OCI-LY1 (cell line): ENCODE measurements around the gene SHMT2.

Source experiments
- H2AFZ ChIP-seq: fragments of 200-600 bp; sonication (generic), shearing (Covaris generic); 2 replicates; pipeline ENCODE4 v1.6.0; 2014; ENCODE audit warnings: antibody characterized with exemption, mild to moderate bottlenecking, low read length
- H3F3A ChIP-seq: fragments of 200-600 bp; sonication (generic), shearing (Covaris generic); 2 replicates; pipeline ENCODE4 v1.6.0; 2014; ENCODE audit warnings: mild to moderate bottlenecking, antibody characterized with exemption, low read length, moderate library complexity; ENCODE audit not compliant: insufficient read depth
- H3K27ac ChIP-seq: fragments of 200-600 bp; sonication (generic); 2 replicates; pipeline ENCODE4 v1.5.1; 2014; ENCODE audit warnings: low read length, mixed run types, mild to moderate bottlenecking, low read depth; ENCODE audit not compliant: poor library complexity, severe bottlenecking
- H3K27me3 ChIP-seq: fragments of 200-600 bp; sonication (generic); 2 replicates; pipeline ENCODE4 v1.6.0; 2014; ENCODE audit warnings: antibody characterized with exemption, mild to moderate bottlenecking, low read length, moderate library complexity; ENCODE audit not compliant: insufficient read depth
- H3K36me3 ChIP-seq: fragments of 200-600 bp; sonication (generic); 2 replicates; pipeline ENCODE4 v1.6.1; 2014; ENCODE audit warnings: mild to moderate bottlenecking, antibody characterized with exemption, low read length, moderate library complexity, mixed read lengths; ENCODE audit not compliant: insufficient read depth
- H3K4me1 ChIP-seq: fragments of 200-600 bp; sonication (generic); 2 replicates; pipeline ENCODE4 v1.5.1; 2014; ENCODE audit warnings: mild to moderate bottlenecking, low read length, moderate library complexity; ENCODE audit not compliant: insufficient read depth, severe bottlenecking
- H3K4me2 ChIP-seq: fragments of 200-600 bp; sonication (generic), shearing (Covaris generic); 2 replicates; pipeline ENCODE4 v1.6.1; 2014; ENCODE audit warnings: low read length
- H3K4me3 ChIP-seq: fragments of 200-600 bp; sonication (generic); 2 replicates; pipeline ENCODE4 v1.5.1; 2014; ENCODE audit warnings: low read length, low read depth, mild to moderate bottlenecking, mixed read lengths; ENCODE audit not compliant: poor library complexity, severe bottlenecking
- H3K79me2 ChIP-seq: fragments of 200-600 bp; shearing (Covaris generic); 2 replicates; pipeline ENCODE4 v1.6.1; 2016; ENCODE audit warnings: mixed run types, low read length, mixed read lengths; ENCODE audit not compliant: insufficient read depth
- H3K9ac ChIP-seq: fragments of 200-600 bp; sonication (generic), shearing (Covaris generic); 2 replicates; pipeline ENCODE4 v1.6.1; 2014; ENCODE audit warnings: mild to moderate bottlenecking, low read length, mixed read lengths
- H3K9me2 ChIP-seq: fragments of 200-600 bp; sonication (generic), shearing (Covaris generic); 2 replicates; pipeline ENCODE4 v1.6.1; 2014; ENCODE audit warnings: low read depth, mild to moderate bottlenecking, low read length, mixed read lengths
- H3K9me3 ChIP-seq: fragments of 200-600 bp; shearing (Covaris generic); 2 replicates; pipeline ENCODE4 v1.6.1; 2014; ENCODE audit warnings: low read length, mixed read lengths
- H4K20me1 ChIP-seq: fragments of 200-600 bp; sonication (generic), shearing (Covaris generic); 2 replicates; pipeline ENCODE4 v1.6.0; 2016; ENCODE audit warnings: mild to moderate bottlenecking, low read length; ENCODE audit not compliant: insufficient read depth
- CTCF ChIP-seq: fragments of 200-600 bp; sonication (generic), shearing (Covaris generic); IDR thresholded peaks from 2 replicates; pipeline ENCODE4 v1.5.1; 2017; ENCODE audit warnings: mild to moderate bottlenecking, antibody characterized with exemption, low read length, moderate library complexity, mixed read lengths
- EZH2 ChIP-seq: fragments of 200-600 bp; sonication (generic), shearing (Covaris generic); IDR thresholded peaks from 2 replicates; pipeline ENCODE4 v1.8.0; 2017; ENCODE audit warnings: borderline replicate concordance, mixed run types, mild to moderate bottlenecking, antibody characterized with exemption, low read length, moderate library complexity, mixed read lengths

SHMT2 gene

GRCh38 chr12:57196956-57197355 lies 32.6 kb upstream of the SHMT2 start:
- no peak overlapping the region for H3K4me2 ChIP-seq

GRCh38 chr12:57198329-57198728 lies 31.2 kb upstream of the SHMT2 start:
- peaks cover 36% of the 10 kb centered on the region; the same call in 1 of the 2 replicates for H3K27me3 ChIP-seq
- H3K9me2 ChIP-seq, result no peaks in the 10 kb centered on the region
- H3K79me2 ChIP-seq, result no peaks in the 10 kb centered on the region
- H3F3A ChIP-seq, result no peaks in the 10 kb centered on the region
- no peak overlapping the region for H3K27ac ChIP-seq
- no peak for TF ChIP-seq EZH2
- no peak for TF ChIP-seq CTCF
- H3K4me1 ChIP-seq, result peaks cover 21% of the 10 kb centered on the region
- no peaks in the 10 kb centered on the region for H3K36me3 ChIP-seq
- no peaks in the 10 kb centered on the region for H3K9me3 ChIP-seq
- no peak overlapping the region for H2AFZ ChIP-seq
- no peaks in the 10 kb centered on the region for H4K20me1 ChIP-seq
- no peak overlapping the region for H3K4me2 ChIP-seq
- no peak overlapping the region for H3K9ac ChIP-seq
- H3K4me3 ChIP-seq, result no peak overlapping the region

More at GRCh38 chr12:57196956-57197355, 32.6 kb upstream of the SHMT2 start:
- H3K27ac ChIP-seq, result no peak overlapping the region
- H3K9me2 ChIP-seq, result no peaks in the 10 kb centered on the region
- H3K9ac ChIP-seq, result no peak overlapping the region
- no peaks in the 10 kb centered on the region for H3K79me2 ChIP-seq
- peaks cover 21% of the 10 kb centered on the region for H3K4me1 ChIP-seq
- no peaks in the 10 kb centered on the region for H3K9me3 ChIP-seq
- H3K4me3 ChIP-seq, result no peak overlapping the region
- H2AFZ ChIP-seq, result no peak overlapping the region
- H4K20me1 ChIP-seq, result no peaks in the 10 kb centered on the region
- H3F3A ChIP-seq, result no peaks in the 10 kb centered on the region
- peaks cover 36% of the 10 kb centered on the region; the same call in 1 of the 2 replicates for H3K27me3 ChIP-seq
- no peaks in the 10 kb centered on the region for H3K36me3 ChIP-seq
- TF ChIP-seq EZH2, result no peak
- no peak for TF ChIP-seq CTCF

- no peaks in the 10 kb centered on the region for H3F3A ChIP-seq
- no peak overlapping the region for H3K9ac ChIP-seq
- no peak overlapping the region for H2AFZ ChIP-seq
- H3K36me3 ChIP-seq, result no peaks in the 10 kb centered on the region
- H3K4me2 ChIP-seq, result no peak overlapping the region
- no peaks in the 10 kb centered on the region for H3K9me3 ChIP-seq
- no peaks in the 10 kb centered on the region for H3K79me2 ChIP-seq
- peaks cover 36% of the 10 kb centered on the region; the same call in 1 of the 2 replicates for H3K27me3 ChIP-seq
- H3K9me2 ChIP-seq, result no peaks in the 10 kb centered on the region
- no peaks in the 10 kb centered on the region for H4K20me1 ChIP-seq
- peaks cover 17% of the 10 kb centered on the region for H3K4me1 ChIP-seq
- TF ChIP-seq EZH2 (no peak), CTCF (no peak)
- H3K4me3 ChIP-seq, result no peak overlapping the region
- H3K27ac ChIP-seq, result no peak overlapping the region
Observed at GRCh38 chr12:57199191-57199590, 30.3 kb upstream of the SHMT2 start.
